GM19035 (cell line): Measurements from ENCODE around the gene PCDH15.
"Not testable (repeated sequence)": the region's sequence is repeated elsewhere in the genome, so short reads cannot be mapped to it uniquely, and the experiment has no call there.

Experiments
- ATAC-seq: cut with Tn5 transposase; IDR thresholded peaks from one replicate; pipeline ENCODE4 v1.9.1; 2021; ENCODE audit not compliant: unreplicated experiment

PCDH15 gene

DNA sequence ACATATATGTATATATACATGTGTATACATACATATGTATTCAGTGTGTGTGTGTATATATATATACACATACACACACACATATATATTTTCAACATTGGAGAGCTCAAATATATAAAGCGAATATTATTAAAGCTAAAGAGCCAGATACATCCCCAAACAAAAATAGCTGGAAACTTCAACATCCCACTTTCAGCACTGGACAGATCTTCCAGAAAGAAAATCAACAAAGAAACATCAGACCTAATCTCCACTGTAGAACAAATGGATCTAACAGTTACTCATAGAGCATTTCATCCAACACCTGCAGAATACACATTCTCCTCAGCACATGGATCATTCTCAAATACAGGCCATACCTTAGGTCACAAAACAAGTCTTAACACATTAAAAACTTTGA lies 799.0 kb downstream of the PCDH15 start:
- ATAC-seq = no peak

DNA sequence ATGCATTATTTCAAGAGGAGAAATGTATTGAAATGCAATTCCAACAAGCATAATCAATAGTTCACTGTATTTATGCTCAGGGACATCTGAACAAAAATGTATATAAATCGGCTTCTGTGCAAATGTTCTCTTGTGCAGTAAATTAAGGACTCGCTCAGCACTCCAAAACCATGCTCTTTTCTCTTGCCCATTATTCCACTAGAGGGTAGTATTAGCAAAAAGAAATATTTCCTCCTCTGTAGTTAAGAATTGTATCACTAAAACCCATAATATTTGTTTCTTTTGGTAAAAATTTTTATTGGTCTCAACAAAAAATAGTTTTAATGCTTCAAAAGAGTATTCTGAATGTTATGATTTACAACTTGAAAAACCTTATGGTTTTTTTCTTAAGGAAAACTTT lies 803.1 kb downstream of the PCDH15 start:
- ATAC-seq = no peak

DNA sequence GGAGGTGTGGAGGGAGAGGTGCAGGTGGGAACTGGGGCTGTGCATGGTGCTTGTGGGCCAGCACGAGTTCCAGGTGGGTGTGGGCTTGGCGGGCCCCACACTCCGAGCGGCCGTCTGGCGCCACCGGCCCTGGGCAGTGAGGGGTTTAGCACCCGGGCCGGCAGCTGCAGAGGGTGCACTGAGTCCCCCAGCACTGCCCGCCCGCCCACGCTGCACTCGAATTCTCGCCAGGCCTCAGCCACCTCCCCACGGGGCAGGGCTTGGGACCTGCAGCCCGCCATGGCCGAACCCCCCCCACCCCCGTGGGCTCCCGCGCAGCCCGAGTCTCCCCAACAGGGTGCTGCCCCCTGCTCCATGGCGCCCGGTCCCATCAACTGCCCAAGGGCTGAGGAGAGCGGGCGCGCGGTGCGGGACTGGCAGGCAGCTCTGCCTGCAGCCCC lies 810.2 kb downstream of the PCDH15 start:
- ATAC-seq = no peak

DNA sequence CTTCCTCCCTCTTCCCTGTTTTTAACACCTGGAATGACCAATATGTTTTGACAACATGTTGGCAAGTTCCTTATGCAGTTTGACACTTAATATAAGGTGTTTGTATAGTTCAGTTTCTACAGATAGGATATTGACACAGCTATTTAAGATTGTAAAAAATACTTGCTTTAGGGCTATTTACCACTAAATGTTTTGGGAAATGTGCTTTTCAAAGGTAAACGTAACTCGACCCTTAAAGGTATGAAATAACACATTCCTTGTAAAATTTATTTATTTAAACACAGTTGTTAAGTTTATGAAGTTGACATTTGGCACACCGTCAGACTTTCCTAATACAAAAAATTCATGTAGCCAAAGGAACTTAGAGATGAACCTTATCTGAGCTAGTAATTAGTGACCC lies 817.6 kb downstream of the PCDH15 start:
- ATAC-seq = no peak

DNA sequence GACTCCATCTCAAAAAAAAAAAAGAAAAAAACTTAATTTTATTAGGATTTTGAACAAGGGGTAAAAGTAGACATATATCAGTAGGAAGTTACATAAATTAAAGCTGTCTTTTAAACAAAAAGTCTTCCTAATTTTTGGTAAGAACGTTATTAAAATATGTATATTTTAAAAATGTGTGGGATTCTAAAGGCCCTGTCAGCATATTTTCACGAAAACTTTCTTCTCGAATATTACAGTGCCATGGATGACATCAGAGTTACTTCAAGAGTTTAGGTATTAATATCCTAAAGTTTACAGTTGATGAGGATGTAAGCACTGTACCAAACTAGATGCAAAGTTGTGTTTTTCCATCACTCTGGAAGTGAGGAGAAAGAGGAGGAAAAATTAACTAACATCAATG lies 820.8 kb downstream of the PCDH15 start:
- ATAC-seq = no peak

DNA sequence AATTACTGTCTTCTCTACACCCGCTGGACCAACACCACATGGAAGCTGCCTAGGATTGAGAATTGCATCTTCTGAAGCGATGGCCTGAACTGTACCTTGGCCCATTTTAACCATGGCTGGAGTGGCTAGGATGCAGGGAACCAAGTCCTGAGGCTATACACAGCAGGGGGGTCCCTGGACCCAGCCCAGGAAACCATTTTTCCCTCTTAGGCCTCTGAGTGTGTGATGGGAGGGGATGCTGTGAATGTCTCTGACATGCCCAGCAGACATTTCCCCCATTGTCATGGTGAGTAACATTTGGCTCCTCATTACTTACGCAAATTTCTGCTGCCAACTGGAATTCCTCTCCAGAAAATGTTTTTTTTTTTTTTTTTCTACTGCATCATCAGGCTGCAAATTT lies 822.7 kb downstream of the PCDH15 start:
- ATAC-seq = no peak

DNA sequence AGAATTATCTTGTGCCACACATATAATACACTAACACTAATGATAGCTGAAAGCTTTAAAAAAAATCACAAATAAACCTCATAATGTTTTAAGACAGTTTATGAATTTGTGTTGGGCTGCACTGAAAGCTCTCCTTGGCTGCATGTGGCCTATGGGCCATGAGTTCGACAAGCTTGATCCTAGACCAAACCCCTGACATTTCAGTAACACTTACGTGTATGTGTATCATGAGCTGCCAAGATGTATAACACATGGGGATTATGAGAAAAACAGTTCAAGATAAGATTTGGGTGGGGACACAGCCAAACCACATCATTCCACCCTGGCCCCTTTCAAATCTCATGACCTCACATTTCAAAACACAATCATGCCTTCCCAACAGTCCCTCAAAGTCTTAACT lies 823.8 kb downstream of the PCDH15 start:
- ATAC-seq = no peak

DNA sequence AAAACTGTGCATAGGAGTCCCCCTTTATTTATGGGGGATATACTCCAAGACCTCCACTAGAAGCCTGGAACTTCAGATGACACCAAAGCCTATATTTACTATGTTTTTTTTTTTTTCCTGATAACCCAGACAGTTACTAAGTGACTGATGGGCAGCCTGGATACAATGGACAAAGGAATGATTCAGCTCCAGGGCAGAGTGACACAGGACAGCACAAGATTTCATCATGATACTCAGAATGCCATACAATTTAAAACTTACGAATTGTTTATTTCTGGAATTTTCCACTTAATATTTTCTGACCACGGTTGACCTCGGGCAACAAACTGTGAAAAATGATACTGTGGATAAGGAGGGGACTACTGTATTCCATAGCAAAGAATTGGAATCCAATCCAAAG lies 843.6 kb downstream of the PCDH15 start:
- ATAC-seq = no peak

DNA sequence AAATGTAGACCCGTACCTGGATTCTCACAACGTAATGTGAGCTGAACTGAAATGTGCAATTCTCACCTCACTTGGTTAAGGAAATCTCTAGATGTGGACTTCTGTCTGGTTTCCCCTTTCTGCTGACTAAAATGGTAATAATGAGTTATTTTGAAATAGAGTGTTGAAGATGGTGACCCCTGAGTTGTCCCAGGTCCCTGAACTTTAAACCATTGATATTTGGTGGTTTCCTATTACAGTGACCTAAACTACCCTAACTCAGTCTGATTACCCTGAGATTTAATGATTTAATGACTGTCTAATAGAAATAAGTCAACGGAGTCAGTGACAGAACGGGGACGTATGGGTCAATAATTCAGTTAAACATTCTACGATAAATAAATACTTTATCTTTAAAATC lies 845.9 kb downstream of the PCDH15 start:
- ATAC-seq = no peak

DNA sequence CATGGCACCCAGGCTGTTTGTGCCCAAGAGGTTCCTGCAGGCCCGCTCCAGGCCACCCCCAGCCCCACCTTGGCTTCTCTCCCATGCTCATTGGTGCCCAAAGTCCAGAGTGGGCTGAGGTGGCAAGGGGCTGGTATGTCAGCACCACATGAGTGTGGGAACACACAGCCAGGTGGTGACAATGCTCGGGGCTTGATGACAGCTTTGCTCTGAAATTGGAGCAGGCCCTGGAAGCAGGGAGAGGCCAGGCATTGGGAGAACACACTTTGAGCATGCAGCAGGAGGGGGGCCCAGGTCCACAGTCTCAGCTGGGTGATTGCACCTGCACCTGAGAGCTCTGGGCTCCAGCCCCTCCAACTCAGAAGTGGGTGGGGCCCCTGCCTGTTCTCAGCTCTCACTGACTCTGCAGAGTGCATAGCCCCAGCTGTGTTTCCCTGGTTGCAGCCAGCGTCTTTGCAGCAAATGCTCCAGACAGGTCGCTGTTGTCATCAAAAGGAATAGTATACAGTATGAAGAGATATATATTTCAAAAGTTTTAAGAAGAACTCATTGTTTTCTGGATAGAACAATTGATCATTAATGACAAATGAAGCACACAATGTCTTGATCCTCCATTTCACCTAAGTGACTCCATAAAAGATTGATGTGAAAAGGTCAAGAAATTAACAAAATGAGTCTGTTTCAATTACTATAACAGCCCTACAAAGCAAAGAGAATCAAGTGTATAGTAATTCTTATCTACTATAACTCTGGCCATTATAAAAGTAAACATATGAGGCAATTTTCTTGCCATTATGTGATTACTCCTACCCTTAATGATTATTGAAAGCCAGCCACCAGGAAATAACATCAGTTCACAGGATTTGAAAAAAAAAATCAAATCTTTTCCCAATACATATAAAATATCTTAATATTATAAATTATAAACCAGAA lies 848.1 kb downstream of the PCDH15 start:
- ATAC-seq = no peak

DNA sequence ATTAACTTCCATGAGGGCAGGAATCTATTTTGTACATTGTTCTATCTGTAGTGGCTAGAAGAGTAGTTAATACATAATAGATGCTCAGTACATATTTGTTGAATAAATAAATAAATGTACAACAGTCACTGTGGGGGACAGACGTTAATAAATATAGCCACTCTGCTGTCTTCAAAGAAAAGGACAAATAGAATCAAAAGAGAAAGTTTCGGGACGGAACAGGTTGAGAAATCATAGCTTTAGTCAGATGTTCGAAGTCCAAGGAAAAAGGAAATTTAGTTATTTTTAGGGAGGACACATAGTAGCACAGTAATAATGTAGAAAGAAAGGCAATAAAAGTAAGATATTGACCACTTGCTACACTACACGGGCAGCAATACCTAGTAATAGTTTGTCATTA lies 861.4 kb downstream of the PCDH15 start:
- no peak for ATAC-seq

DNA sequence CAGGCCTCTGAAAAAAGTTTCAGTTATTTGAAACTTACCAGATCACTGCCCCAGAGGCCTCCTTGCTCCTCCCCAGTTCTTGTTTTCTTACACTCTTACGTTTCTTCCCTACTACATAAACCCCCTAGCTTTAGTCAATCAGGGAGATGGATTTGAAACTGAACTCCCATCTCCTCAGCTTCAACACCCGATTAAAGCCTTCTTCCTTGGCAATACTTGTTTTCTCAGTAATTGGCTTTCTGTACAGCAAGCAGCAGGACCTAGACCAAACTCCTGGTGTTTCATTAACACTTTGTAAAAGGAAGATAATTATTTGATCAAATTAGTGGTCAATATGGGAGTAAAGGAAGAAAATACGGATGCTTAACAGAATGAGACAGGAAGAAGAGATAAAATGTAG lies 870.4 kb downstream of the PCDH15 start:
- no peak for ATAC-seq

DNA sequence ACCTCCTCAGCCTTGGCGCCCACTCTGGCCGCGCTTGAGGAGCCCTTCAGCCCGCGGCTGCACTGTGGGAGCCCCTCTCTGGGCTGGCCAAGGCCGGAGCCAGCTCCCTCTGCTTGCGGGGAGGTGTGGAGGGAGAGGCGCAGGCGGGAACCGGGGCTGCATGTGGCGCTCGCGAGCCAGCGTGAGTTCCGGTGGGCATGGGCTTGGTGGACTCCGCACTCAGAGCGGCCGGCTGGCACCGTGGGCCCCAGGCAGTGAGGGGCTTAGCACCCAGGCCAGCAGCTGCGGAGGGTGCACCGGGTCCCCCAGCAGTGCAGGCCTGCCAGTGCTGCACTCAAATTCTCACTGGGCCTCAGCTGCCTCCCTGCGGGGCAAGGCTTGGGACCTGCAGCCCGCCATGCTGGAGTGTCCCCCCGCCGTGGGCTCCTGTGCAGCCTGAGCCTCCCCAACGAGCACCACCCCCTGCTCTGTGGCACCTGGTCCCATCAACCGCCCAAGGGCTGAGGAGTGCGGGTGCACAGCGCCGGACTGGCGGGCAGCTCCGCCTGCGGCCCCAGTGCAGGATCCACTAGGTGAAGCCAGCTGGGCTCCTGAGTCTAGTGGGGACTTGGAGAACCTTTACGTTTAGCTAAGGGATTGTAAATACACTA lies 876.9 kb downstream of the PCDH15 start:
- not testable (repeated sequence) for ATAC-seq

DNA sequence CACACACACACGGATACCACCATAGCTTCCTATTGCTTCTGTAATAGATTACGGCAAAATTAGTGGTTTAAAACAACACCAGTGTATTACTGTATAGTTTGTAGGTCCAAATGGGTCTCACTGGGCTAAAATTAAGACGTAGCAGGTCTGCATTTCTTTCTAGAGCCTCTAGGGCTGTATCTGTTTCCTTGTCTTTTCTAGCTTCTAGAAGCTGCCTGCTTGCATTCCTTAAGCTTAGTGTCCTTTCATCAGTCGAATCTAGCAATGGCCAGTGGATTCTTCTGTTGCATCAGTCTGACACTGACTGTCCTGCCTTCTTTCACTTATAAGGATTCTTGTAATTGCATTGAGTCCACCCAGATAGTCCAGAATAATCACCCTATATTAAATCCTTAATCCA lies 882.3 kb downstream of the PCDH15 start:
- ATAC-seq = no peak

DNA sequence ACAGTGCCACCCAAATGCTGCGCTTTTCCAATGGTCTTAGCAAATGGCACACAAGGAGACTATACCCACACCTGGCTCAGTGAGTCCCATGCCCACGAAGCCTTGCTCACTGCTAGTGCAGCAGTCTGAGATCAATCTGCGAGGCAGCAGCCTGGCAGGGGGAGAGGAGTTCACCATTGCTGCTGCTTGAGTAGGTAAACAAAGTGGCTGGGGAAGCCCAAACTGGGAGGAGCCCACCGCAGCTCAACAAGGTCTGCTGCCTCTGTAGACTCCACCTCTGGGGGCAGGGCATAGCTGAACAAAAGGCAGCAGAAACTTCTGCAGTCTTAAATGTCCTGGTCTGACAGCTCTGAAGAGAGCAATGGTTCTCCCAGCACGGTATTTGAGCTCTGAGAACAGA lies 891.2 kb downstream of the PCDH15 start:
- ATAC-seq = no peak

DNA sequence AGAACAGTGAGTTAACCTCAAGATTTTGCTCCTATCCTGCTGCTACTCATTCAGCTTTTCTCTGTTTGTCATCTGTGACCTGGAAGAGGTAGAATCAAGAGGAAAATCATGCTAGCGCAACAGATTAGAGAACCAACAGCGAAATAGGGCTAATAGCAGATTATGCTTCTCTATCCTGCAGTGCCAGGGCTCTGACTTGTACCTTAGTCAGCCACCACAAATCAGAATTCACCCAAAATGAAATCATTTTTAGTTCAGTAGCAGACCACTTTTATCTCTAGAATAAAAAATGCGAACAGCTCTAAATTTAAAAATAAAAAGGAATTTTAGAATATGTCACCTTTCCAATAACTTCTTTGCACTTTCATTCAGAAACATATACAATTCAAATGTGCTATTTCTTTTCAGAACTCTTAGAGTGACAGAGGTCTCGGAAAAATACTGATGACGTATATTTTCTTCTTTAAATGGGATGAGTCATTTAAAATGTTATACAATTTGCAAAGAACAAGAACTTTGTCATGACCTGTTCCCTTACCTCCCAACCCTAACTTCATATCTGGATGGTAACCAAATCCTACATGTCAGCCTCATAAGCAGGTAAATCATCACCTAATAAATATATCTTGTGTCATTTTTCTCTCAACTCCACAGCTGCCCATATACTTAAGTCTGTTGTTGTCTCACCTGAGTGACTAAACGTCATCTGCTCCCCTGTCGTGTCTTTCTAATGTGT lies 896.4 kb downstream of the PCDH15 start:
- no peak for ATAC-seq

DNA sequence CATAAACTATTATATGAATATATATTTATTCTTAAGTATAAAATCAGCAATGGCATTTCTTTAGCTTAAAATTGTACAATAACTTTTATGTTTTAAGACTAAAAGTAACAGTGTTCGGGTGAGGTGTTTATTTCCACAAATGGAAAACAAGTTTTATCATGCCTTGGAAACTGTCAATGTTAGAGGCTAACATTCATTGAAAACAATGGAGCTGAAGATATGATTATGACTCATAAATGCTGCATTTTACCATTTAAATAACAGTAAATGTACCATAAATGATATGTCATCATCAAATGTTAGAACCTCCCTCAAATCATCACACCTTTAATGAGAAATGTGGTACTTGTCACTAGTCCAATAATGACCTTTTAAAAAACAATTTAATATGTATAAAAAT lies 897.3 kb downstream of the PCDH15 start:
- no peak for ATAC-seq

DNA sequence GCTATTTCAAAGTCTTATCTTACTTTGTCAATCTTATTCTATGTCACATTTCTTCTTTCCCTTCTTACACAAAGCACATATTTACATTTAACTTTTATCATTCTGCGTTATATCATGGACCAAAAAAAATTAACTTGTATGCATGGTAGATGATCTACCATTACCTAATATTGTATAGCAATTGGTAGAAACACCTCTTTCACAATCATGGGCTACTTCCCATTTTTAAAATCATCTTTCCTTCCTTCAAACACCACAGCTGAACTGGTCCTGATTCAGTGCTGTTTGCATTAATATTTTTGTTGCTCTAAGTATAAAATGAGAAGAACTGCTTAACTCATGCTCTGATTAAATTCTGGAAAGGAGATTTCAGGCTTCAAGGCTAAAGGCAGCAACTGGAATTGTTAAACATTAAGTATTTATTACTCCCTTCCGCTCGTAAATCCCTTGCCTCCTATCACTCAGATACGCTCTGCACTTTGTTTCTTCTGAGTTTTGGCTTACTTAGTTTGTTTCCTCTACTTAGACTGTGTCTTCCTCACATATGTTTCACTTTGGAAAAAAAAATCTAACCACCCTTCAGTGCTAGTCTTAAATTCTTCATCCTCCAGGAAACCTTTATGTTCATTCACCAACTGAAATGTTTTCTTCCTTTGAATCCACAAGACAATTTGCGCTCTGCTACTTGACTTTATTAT lies 901.4 kb downstream of the PCDH15 start:
- no peak for ATAC-seq

DNA sequence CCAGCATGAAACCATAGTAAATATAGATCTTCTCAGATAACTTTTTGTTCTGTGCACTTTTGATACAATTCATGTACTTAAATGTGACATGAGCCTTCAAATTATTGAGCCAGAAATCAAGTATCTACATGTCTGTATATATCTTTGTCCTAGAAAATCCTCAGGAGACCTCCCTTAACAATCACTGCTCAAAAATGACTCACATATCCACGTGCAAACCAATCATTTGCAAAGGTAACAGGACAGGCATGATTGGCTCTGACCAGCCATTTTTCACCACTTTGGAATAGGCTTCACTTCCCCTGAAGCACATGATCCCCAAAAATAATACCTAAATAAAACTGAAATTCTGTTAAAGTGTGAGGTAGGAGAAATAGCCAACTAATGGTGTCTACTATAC lies 902.5 kb downstream of the PCDH15 start:
- no peak for ATAC-seq

DNA sequence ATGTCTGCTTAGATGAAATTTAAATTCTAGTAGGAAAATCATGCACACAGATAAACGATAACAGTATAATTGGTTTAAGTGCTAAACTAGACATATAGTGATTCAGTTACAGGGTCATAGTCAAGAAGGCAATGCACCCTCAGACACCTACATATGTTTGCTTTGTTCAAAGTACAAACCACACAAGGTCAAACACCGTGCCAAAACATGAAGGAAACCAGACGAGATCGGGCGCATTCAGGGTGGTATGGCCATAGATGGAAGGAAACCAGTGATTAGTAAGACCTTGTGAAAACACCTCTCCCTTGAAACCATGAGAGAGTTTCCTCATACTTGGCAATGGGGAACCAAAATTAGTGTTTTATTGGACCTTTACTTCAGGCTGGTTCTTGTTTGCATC lies 906.9 kb downstream of the PCDH15 start:
- ATAC-seq = no peak

DNA sequence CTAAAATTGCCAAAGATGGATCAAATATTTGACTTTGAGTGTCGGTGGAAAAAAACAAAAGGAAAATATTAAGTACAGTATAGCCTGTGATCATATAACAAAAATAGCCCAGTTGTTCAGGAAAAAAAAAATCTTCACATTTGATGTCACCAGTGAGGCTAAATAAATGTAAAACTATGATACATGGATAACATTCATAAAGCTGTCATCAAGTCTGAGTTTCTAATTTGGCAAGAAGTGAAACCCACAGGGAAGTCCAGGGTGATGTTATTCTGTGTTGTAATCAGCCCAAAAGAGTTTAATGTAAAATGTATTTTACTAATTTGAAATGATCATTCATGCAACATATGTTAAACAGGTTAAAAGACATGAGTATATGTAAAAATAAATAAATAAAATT lies 908.0 kb downstream of the PCDH15 start:
- no peak for ATAC-seq
